Pancreas (tissue), 10 donors: ENCODE data around the gene ZNF207. TPM values are rescaled to one million over a fixed set of nuclear protein-coding genes. Genes with fewer than 3 reads are reported as not detected.

Experiments used
- ATAC-seq, 4 donors: fragments of 200-7000 bp; cut with Tn5 transposase; one replicate each; pipeline versions ENCODE4 v1.8.0 to v1.9.1; 2020; ENCODE audit warnings: mild to moderate bottlenecking in 4 of 4, moderate library complexity in 4 of 4
- DNase-seq, 6 donors: peaks; one replicate each; pipeline ENCODE4 v3.0.0-alpha.2; 2020
- FAIRE-seq: peaks from 2 replicates; lab custom pipeline; 2012; peaks lifted over from hg19 to GRCh38; lab: Jason Lieb, UNC
- H3K27ac ChIP-seq, 4 donors: fragments of 200-600 bp; sonication (generic); 1 replicate in 3 of 4; 2 replicates in 1 of 4; pipeline versions ENCODE4 v1.5.0 to v1.8.0; 2020
- H3K27me3 ChIP-seq, 4 donors: fragments of 200-600 bp; one replicate each; pipeline ENCODE4 v1.8.0; 2021
- H3K36me3 ChIP-seq, 3 donors: fragments of 200-600 bp; sonication (generic) in 1 of 3; one replicate each; pipeline versions ENCODE4 v1.5.0 to v1.8.0; 2020 to 2021
- H3K4me1 ChIP-seq, 3 donors: fragments of 200-600 bp; one replicate each; pipeline ENCODE4 v1.8.0; 2021
- H3K4me3 ChIP-seq, 4 donors: fragments of 200-600 bp; sonication (generic) in 2 of 4; one replicate each; pipeline versions ENCODE4 v1.5.0 to v1.8.0; 2020 to 2021
- H3K9me3 ChIP-seq, 4 donors: fragments of 200-600 bp; one replicate each; pipeline ENCODE4 v1.8.0; 2021
- CTCF ChIP-seq, 4 donors: fragments of 200-600 bp; sonication (generic) in 3 of 4; IDR thresholded peaks; one replicate each; pipeline versions ENCODE4 v1.5.0 to v1.8.0; 2021; ENCODE audit warnings: antibody characterized with exemption in 4 of 4
- WGBS, 2 donors: extraction: QIAGEN DNeasy Blood & Tissue Kit; methylation state at CpG; one replicate each; pipeline ENCODE4 v1.1.7; 2013; 5-methylcytosine and 5-hydroxymethylcytosine counted together
- intact Hi-C, 3 donors: fragments of 100-400 bp; cut with DNase I; formaldehyde crosslinking; loops; one replicate each; pipeline versions ENCODE4 v1.11.1 to v1.14.2; 2022
- polyA plus RNA-seq, 2 donors: library from polyadenylated mRNA; stranded (reverse); fragments of 200-250 nt; gene quantifications; one replicate each; pipeline ENCODE4 v1.2.3, GENCODE V29; 2013
- total RNA-seq, 6 donors: library from RNA; stranded (reverse); fragmentation: NEBNext Ultra II Directional in 4 of 6; extraction: Animal tissue kit (Norgen Biotek cat#: 25700) in 4 of 6; gene quantifications; one replicate each; pipeline versions ENCODE4 v1.2.1 to v1.2.4, GENCODE V29; 2021 to 2023
- donor health status: healthy with polysubstance abuse.
- donor health status: DM: no; HTN: no; CAD: no; lungs with moderate emphysema.
- donor health status: DM: no; HTN: no; CAD: no.
- donor health status: control.
- donor health status: control.
- donor health status: Bipolar disorder and iron deficiency.
- donor health status: DM: yes; HTN: yes; CAD: no.
- donor health status: DM: no; HTN: no; CAD: no.
- donor health status: DM: no; HTN: no; CAD: no.
- donor health status: DM: yes; HTN: yes; CAD: no.

Gene ZNF207
- 10 to 100 TPM; 37.7 to 82.4 (median 51.3) TPM for total RNA-seq
- polyA plus RNA-seq, result 10 to 100 TPM; 35.1 to 44.5 TPM

- H3K4me1 ChIP-seq, result peaks cover 9 to 37% (median 18%) of the 10 kb centered on the region in 3 donors
- peak within 1 kb of the TSS; percentile 72 to 80 (median 72) for H3K4me3 ChIP-seq
- TF ChIP-seq CTCF (IDR thresholded peaks at IDR 0.05), result no peak
- H3K27ac ChIP-seq, result peak within 1 kb of the TSS; percentile 84 to 97 (median 88)
- intact Hi-C loops, result no loop called here
- no peaks in the 10 kb centered on the region for H3K27me3 ChIP-seq
- no peaks in the 10 kb centered on the region for H3K9me3 ChIP-seq
- H3K36me3 ChIP-seq, result no peaks in the 10 kb centered on the region
- ATAC-seq (peak; percentile 97 to 99 (median 98)), FAIRE-seq (peak; percentile 60), DNase-seq (peak; percentile 91 to 98 (median 95))
- 0 to 1% methylated on average over 47 of the region's 47 CpGs for WGBS, 2 donors
Observed at GRCh38 chr17:32349854-32350665, at the start of gene ZNF207. Gene ZNF207 (plus strand): TSS chr17:32350157. CDS start chr17:32350286, 129 bp downstream.

GRCh38 chr17:32302037-32302436 lies 47.9 kb upstream of the ZNF207 start:
- WGBS, 2 donors, result 72 to 78% methylated on average over 4 of the region's 4 CpGs
- H3K9me3 ChIP-seq, result no peaks in the 10 kb centered on the region
- no peak for DNase-seq
- FAIRE-seq, result no peak
- TF ChIP-seq CTCF (IDR thresholded peaks at IDR 0.05), result no peak
- no peaks in the 10 kb centered on the region for H3K4me1 ChIP-seq
- intact Hi-C loops, result no loop called here
- H3K4me3 ChIP-seq, result no peak overlapping the region
- H3K36me3 ChIP-seq, result no peaks in the 10 kb centered on the region
- H3K27me3 ChIP-seq, result no peaks in the 10 kb centered on the region
- ATAC-seq, result peak in 1 of 4 donors; percentile 23
- no peak overlapping the region for H3K27ac ChIP-seq

GRCh38 chr17:32302860-32303649 lies 46.9 kb upstream of the ZNF207 start:
- H3K27me3 ChIP-seq, result no peaks in the 10 kb centered on the region
- FAIRE-seq, result no peak
- no peaks in the 10 kb centered on the region for H3K4me1 ChIP-seq
- no peak for TF ChIP-seq CTCF (IDR thresholded peaks at IDR 0.05)
- intact Hi-C loops, result no loop called here
- no peak overlapping the region for H3K4me3 ChIP-seq
- 60 to 63% methylated on average over 10 of the region's 10 CpGs for WGBS, 2 donors
- no peaks in the 10 kb centered on the region for H3K9me3 ChIP-seq
- H3K27ac ChIP-seq, result peak overlapping the region; percentile 24 to 62 (median 54)
- peak; percentile 19 to 84 (median 70) for ATAC-seq
- peak in 2 of 6 donors; percentile 27 to 44 for DNase-seq
- no peaks in the 10 kb centered on the region for H3K36me3 ChIP-seq

GRCh38 chr17:32303781-32304288 lies 46.1 kb upstream of the ZNF207 start:
- H3K27me3 ChIP-seq, result no peaks in the 10 kb centered on the region
- no peak for FAIRE-seq
- H3K9me3 ChIP-seq, result no peaks in the 10 kb centered on the region
- no peaks in the 10 kb centered on the region for H3K4me1 ChIP-seq
- intact Hi-C loops, result no loop called here
- 59 to 60% methylated on average over 2 of the region's 2 CpGs for WGBS, 2 donors
- peak overlapping the region in 2 of 4 donors; percentile 62 for H3K27ac ChIP-seq
- H3K36me3 ChIP-seq, result no peaks in the 10 kb centered on the region
- no peak overlapping the region for H3K4me3 ChIP-seq
- TF ChIP-seq CTCF (IDR thresholded peaks at IDR 0.05), result no peak
- peak in 2 of 4 donors; percentile 16 to 21 for ATAC-seq
- no peak for DNase-seq
